Stimulated activated CD4-positive, alpha-beta T cell treated with anti-CD3 and anti-CD28 coated beads, Interleukin-4, amount 100 ng/mL, for 48 hours (primary cell): ENCODE measurements around the gene LYZ.

Source experiments
- DNase-seq, 2 donors: peaks; one replicate each; pipeline ENCODE4 v3.0.0-alpha.2; 2020; ENCODE audit warnings: low read depth in 2 of 2

Gene LYZ

DNA sequence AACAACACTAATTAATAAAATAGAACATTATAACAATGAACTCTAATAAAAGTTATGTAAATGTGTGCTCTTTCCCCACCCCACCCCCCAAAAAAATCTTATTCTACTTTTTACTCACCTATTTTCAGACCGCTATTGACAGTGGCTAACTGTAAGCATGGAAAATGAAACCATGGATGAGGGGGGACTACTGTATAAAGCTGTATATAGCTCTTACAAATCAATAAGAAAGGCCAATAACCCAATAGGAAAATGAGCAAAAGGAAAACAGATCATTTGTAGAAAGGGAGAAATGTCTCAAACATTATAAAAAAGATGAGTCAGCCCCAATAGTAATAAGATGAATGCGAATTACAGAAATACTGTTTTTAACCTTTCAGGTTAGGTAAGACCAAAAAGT, 38.7 kb downstream of the LYZ start:
- no peak for DNase-seq

DNA sequence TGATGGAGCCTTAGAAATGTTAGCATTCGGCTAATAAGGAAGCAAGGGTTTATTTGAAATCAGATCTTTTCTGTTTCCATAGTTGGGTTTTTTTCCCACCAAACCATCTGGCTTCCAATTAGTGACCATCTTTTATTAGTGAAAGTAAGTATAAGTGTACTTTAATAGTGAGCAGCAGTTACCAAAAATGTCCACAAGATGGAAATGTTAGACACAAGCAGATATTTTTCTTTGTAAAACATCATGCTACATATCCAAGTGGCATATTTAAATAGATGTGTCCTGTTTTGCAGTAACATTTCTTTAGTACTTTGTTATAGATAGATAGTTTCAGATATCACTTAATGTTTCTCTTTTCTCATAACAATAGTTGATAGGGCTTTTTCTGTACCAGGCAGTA, 40.2 kb downstream of the LYZ start:
- no peak for DNase-seq

DNA sequence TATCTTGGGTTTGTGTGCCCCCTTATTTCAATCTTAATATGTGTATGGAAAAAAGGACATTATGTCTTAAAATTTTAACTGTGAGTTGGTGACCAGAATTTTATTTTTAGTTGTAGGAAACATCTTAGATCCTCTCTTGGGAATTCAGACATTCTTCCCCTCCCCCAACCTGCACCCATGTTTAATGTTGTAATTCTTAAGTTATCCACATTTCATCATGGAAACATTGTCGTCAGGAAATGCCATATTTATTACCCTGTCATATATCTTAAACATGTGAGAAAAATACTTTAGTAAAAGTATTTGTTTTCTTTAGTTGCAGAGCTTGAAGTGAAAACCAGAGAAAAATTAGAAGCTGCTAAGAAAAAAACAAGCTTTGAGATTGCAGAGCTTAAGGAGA, 41.6 kb downstream of the LYZ start:
- no peak for DNase-seq

DNA sequence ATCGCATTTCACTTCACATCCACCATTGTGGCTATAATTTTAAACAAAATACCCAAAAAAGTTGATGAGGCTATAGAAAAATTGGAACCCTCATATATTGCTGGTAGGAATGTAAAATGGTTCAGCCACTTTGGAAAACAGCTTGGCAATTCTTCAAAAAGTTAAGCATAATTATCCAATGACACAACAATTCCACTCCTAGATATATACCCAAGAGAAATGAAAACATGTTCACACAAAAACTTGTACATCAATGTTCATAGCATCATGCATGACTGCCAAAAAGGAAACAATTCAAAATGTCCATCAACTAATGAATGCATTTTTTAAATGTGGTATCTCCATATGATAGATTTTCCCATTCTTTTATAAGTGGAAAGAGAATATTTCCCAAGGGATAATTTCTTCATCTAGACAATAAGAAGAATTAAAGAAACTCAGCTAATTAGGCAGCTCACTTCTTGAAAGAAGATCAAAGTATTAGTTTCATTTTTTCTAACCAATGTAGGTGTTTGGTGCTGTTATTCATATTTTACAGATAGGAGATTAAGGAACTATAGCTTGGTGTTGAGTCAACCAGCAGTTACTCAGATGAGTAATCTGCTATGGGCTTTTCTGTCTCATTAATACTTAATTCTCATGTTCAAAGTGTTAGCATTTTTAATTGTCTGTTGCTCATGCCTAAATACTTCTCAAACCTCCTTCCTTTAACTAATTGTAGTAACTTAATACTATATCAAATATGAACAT, 44.2 kb downstream of the LYZ start:
- no peak for DNase-seq

DNA sequence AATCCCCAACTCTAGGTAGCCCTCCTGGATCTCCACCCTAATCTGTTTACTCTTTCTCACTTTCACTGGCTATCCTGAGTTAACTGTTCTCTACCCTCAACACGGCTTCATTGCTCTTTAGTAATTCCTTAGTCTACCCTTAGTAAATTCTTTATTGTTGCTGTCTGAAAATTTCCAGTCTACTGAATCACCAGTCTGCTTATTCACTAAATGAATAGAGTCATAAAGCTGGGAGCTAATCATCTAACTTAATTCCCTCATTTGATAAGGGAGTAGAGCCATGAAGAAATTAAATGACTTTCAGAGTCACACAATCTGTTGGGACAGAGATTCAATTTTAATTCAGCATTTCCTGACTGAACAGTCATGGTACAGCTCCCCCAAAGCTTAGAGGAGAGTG, 47.9 kb downstream of the LYZ start:
- no peak for DNase-seq

DNA sequence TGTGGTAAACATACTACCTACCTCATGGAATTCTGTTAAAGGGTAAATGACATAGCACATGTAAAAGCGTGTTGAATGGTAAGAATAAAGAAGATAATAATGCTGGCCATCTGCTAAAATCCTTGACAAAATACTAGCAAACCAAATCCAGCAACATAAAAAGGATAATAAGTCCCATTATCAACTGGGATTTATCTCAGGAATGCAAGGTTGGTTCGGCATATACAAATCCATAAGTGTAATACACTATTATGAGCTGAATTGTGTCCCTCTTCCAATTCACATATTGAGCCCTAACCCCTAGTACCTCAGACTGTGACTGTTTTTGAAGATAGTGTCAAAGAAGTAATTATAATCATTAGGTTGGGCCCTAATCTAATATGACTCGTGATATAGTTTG, 48.8 kb downstream of the LYZ start:
- no peak for DNase-seq

DNA sequence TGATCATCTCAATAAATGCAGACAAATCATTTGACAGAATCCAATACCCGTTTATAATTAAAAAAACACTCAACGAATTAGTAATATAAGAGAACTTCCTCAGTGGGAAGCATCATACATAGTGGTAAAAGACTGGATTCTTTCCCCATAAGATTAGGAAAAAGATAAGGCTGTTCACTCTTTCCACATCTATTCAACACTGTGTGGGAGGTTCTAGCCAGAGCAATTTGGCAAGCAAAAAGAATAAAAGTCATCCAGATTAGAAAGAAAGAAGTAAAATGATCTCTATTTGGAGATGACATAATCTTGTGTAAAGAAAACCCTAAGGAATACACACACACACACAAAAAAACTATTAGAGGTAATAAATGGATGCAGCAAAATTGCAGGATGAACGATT, 49.8 kb downstream of the LYZ start:
- DNase-seq, result no peak

DNA sequence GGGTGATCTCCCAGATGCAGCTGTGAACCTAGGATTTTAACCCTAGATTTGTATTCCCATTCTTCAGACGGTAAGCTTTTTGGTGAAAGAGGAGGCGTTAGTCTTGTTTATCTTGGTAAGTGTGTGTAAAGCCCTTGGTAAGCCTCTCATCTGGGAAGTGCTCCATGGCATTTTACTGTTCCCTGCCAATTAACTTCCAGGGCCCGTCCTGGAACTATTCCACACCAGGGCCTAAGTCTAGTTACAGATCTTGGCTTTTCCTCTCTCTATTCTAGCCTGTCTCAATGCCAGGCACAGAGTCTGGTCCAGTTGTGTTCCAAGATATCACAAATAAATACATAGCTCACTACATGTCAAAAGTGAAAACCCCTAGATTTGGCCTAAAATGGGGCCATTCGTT, 53.8 kb downstream of the LYZ start:
- DNase-seq, result no peak
